NCI-H1105 (cell line): ENCODE measurements around the gene FAM124B.

Experiments used
- DNase-seq: peaks from one replicate; lab custom pipeline; 2025; lab: John Stamatoyannopoulos, UW

FAM124B gene

GRCh38 chr2:224401641-224402342 lies at the start of gene FAM124B:
Gene FAM124B, minus strand, starts transcription at chr2:224402107. Its CDS starts 339 bp downstream, at chr2:224401768.
- no peak for DNase-seq

GRCh38 chr2:224449212-224450147 lies 47.6 kb upstream of the FAM124B start:
- DNase-seq = no peak

- no peak for DNase-seq
These were observed 46.3 kb upstream of the FAM124B start for GRCh38 chr2:224448236-224448635.

- no peak for DNase-seq
These were observed 42.9 kb upstream of the FAM124B start for GRCh38 chr2:224444783-224445182.

GRCh38 chr2:224444021-224444420 lies 42.1 kb upstream of the FAM124B start:
- DNase-seq = no peak

GRCh38 chr2:224442071-224442967 lies 40.4 kb upstream of the FAM124B start:
- no peak for DNase-seq

GRCh38 chr2:224440988-224441387 lies 39.1 kb upstream of the FAM124B start:
- no peak for DNase-seq

- DNase-seq = no peak
These were observed 36.8 kb upstream of the FAM124B start for GRCh38 chr2:224438726-224439125.

- no peak for DNase-seq
These were observed 34.7 kb upstream of the FAM124B start for GRCh38 chr2:224436634-224437033.

GRCh38 chr2:224434618-224435017 lies 32.7 kb upstream of the FAM124B start:
- DNase-seq = no peak

GRCh38 chr2:224433442-224433841 lies 31.5 kb upstream of the FAM124B start:
- DNase-seq = no peak

- DNase-seq = no peak
These were observed 30.2 kb upstream of the FAM124B start for GRCh38 chr2:224432003-224432579.

- DNase-seq = no peak
These were observed 27.5 kb upstream of the FAM124B start for GRCh38 chr2:224429441-224429810.

GRCh38 chr2:224428787-224429440 lies 27.0 kb upstream of the FAM124B start:
- DNase-seq = no peak

GRCh38 chr2:224427471-224427870 lies 25.6 kb upstream of the FAM124B start:
- no peak for DNase-seq

GRCh38 chr2:224426656-224427055 lies 24.7 kb upstream of the FAM124B start:
- no peak for DNase-seq

GRCh38 chr2:224421065-224421464 lies 19.2 kb upstream of the FAM124B start:
- DNase-seq = no peak

- DNase-seq = no peak
These were observed 16.0 kb upstream of the FAM124B start for GRCh38 chr2:224417947-224418346.

GRCh38 chr2:224417361-224417729 lies 15.4 kb upstream of the FAM124B start:
- no peak for DNase-seq

GRCh38 chr2:224416656-224417360 lies 14.9 kb upstream of the FAM124B start:
- no peak for DNase-seq

- no peak for DNase-seq
These were observed 11.5 kb upstream of the FAM124B start for GRCh38 chr2:224413381-224413780.
